GM23338 (cell line): ENCODE results near the gene CDKN3. TPM values are rescaled to one million over a fixed set of nuclear protein-coding genes. Genes with fewer than 3 reads are reported as not detected.
A peak's percentile ranks its signal among the peaks of the same experiment; 100 is the strongest.

Experiments
- ATAC-seq: fragments of 200-7000 bp; cut with Tn5 transposase; 3 replicates; pipeline ENCODE4 v1.9.1; 2020
- DNase-seq: peaks from one replicate; pipeline ENCODE4 v3.0.0-alpha.2; 2015; ENCODE audit warnings: low spot score
- H2AFZ ChIP-seq: fragments of 200-600 bp; sonication (generic); 2 replicates; pipeline ENCODE4 v1.8.0; 2016; ENCODE audit warnings: antibody characterized with exemption, mild to moderate bottlenecking, moderate library complexity
- H3F3A ChIP-seq: fragments of 200-600 bp; sonication (generic); replicated peaks from 2 replicates; pipeline ENCODE4 v1.8.0; 2017; ENCODE audit warnings: antibody characterized with exemption, mixed run types, low read depth
- H3K27ac ChIP-seq: fragments of 200-600 bp; sonication (generic); 2 replicates; pipeline ENCODE4 v1.6.1; 2016; ENCODE audit warnings: low read depth
- H3K27me3 ChIP-seq: fragments of 200-600 bp; sonication (generic); 2 replicates; pipeline ENCODE4 v1.8.0; 2016; ENCODE audit warnings: mild to moderate bottlenecking, mixed run types, moderate library complexity; ENCODE audit not compliant: insufficient read depth
- H3K36me3 ChIP-seq: fragments of 200-600 bp; sonication (generic); 2 replicates; pipeline ENCODE4 v1.8.0; 2016; ENCODE audit warnings: mild to moderate bottlenecking; ENCODE audit not compliant: insufficient read depth
- H3K4me1 ChIP-seq: fragments of 200-600 bp; sonication (generic); 2 replicates; pipeline ENCODE4 v1.8.0; 2016; ENCODE audit warnings: mild to moderate bottlenecking, moderate library complexity; ENCODE audit not compliant: insufficient read depth
- H3K4me2 ChIP-seq: fragments of 200-600 bp; sonication (generic); 2 replicates; pipeline ENCODE4 v1.7.1; 2017; ENCODE audit warnings: mixed run types
- H3K4me3 ChIP-seq: fragments of 200-600 bp; sonication (generic); 2 replicates; pipeline ENCODE4 v1.6.1; 2016; ENCODE audit warnings: mixed run types
- H3K79me2 ChIP-seq: fragments of 200-600 bp; sonication (generic); replicated peaks from 2 replicates; pipeline ENCODE4 v1.8.0; 2017; ENCODE audit warnings: mild to moderate bottlenecking; ENCODE audit not compliant: insufficient read depth
- H3K9me2 ChIP-seq: fragments of 200-600 bp; sonication (generic); 2 replicates; pipeline ENCODE4 v1.8.0; 2017; ENCODE audit not compliant: insufficient read depth
- H4K20me1 ChIP-seq: fragments of 200-600 bp; sonication (generic); replicated peaks from 2 replicates; pipeline ENCODE4 v1.8.0; 2017; ENCODE audit warnings: mild to moderate bottlenecking; ENCODE audit not compliant: insufficient read depth
- H3K27ac Mint-ChIP-seq: 2 replicates; pipeline ENCODE4 v1.8.0; 2020; ENCODE audit warnings: inconsistent platforms, mild to moderate bottlenecking, moderate library complexity, mixed read lengths
- H3K27me3 Mint-ChIP-seq: 3 replicates; pipeline ENCODE4 v1.8.0; 2022; ENCODE audit warnings: low read depth, mild to moderate bottlenecking, moderate library complexity, mixed read lengths, inconsistent platforms; ENCODE audit not compliant: insufficient read depth, poor library complexity
- H3K36me3 Mint-ChIP-seq: 3 replicates; pipeline ENCODE4 v1.8.0; 2021; ENCODE audit warnings: low read depth, mild to moderate bottlenecking, inconsistent platforms, moderate library complexity, mixed read lengths
- H3K4me1 Mint-ChIP-seq: 3 replicates; pipeline ENCODE4 v1.8.0; 2020; ENCODE audit warnings: mild to moderate bottlenecking, inconsistent platforms, mixed read lengths
- H3K4me3 Mint-ChIP-seq: 3 replicates; pipeline ENCODE4 v1.8.0; 2021; ENCODE audit warnings: moderate library complexity, mild to moderate bottlenecking, inconsistent platforms, mixed read lengths
- H3K9me3 Mint-ChIP-seq: 3 replicates; pipeline ENCODE4 v1.8.0; 2020; ENCODE audit warnings: moderate library complexity, mild to moderate bottlenecking, inconsistent platforms, mixed read lengths
- CREB1 ChIP-seq: fragments of 250-450 bp; sonication (Bioruptor Pico); IDR thresholded peaks from 2 replicates; pipeline ENCODE4 v1.5.0; 2020; ENCODE audit warnings: low read depth, mild to moderate bottlenecking, moderate library complexity
- CTCF ChIP-seq, 2 experiments: fragments of 200-600 bp in 1 of 2; sonication (generic) in 1 of 2; conservative IDR thresholded peaks; 2 replicates each; pipeline versions ENCODE4 v1.5.1 to v1.6.1; 2016 to 2017; ENCODE audit warnings: antibody characterized with exemption in 2 of 2, low read depth in 2 of 2, mild to moderate bottlenecking in 2 of 2, moderate library complexity in 1 of 2
- ETS1 ChIP-seq: IDR thresholded peaks from 2 replicates; pipeline ENCODE4 v1.6.1; 2016; ENCODE audit warnings: antibody characterized with exemption
- EZH2 ChIP-seq: fragments of 200-600 bp; sonication (generic); IDR thresholded peaks from one replicate; pipeline ENCODE4 v1.8.0; 2017; ENCODE audit warnings: antibody characterized with exemption, mild to moderate bottlenecking, low read depth; ENCODE audit not compliant: unreplicated experiment
- EZH2phosphoT487 ChIP-seq: fragments of 200-600 bp; sonication (generic); IDR thresholded peaks from one replicate; pipeline ENCODE4 v1.8.1; 2018; ENCODE audit warnings: antibody characterized with exemption; ENCODE audit not compliant: unreplicated experiment
- JUNB ChIP-seq: IDR thresholded peaks from one replicate; pipeline ENCODE4 v1.6.1; 2016; ENCODE audit warnings: antibody characterized with exemption; ENCODE audit not compliant: unreplicated experiment
- NANOG ChIP-seq: IDR thresholded peaks from 2 replicates; pipeline ENCODE4 v1.6.1; 2016; ENCODE audit warnings: antibody characterized with exemption, borderline replicate concordance
- POLR2AphosphoS5 ChIP-seq: IDR thresholded peaks from 2 replicates; pipeline ENCODE4 v1.6.1; 2016; ENCODE audit warnings: antibody characterized with exemption, low read depth
- STAT1 ChIP-seq: IDR thresholded peaks from one replicate; pipeline ENCODE4 v1.6.1; 2016; ENCODE audit warnings: antibody characterized with exemption; ENCODE audit not compliant: unreplicated experiment
- ZNF114 ChIP-seq: fragments of 250-450 bp; sonication (Bioruptor Pico); IDR thresholded peaks from 2 replicates; pipeline ENCODE4 v1.5.0; 2020; ENCODE audit warnings: mild to moderate bottlenecking, moderate library complexity
- ZNF331 ChIP-seq: fragments of 250-450 bp; sonication (Bioruptor Pico); IDR thresholded peaks from 2 replicates; pipeline ENCODE4 v1.5.0; 2020; ENCODE audit warnings: low read depth, mild to moderate bottlenecking, moderate library complexity
- polyA plus RNA-seq: library from polyadenylated mRNA; unstranded; fragments of >200 nt; fragmentation: Nextera tagmentation; extraction: Ambion mirVana; gene quantifications from 2 replicates; pipeline ENCODE4 v1.2.1, GENCODE V29; 2016
- total RNA-seq: library from RNA; depleted of rRNA; stranded (reverse); fragments of >200 nt; shearing (Covaris generic); gene quantifications from 2 replicates; pipeline ENCODE4 v1.2.3, GENCODE V29; 2014
- TF ChIP-seq, protein P1 (sequence below): fragments of 250-450 bp; sonication (Bioruptor Pico); IDR thresholded peaks from 2 replicates; pipeline ENCODE4 v1.5.0; 2020; ENCODE audit warnings: mild to moderate bottlenecking, moderate library complexity

Gene CDKN3
- total and polyA plus RNA-seq, 2 experiments from 2014 or later: 36.3 to 97.4 TPM

GRCh38 chr14:54444681-54445080 is 47.9 kb downstream of the CDKN3 start:
- Histone ChIP-seq H3K4me3 (no peak overlapping the region), H3K9me2 (no peaks in the 10 kb centered on the region), H3F3A (0 out of 2 replicates have a peak, but pooled peaks cover 4% of the 10 kb centered on the region), H3K36me3 (no peaks in the 10 kb centered on the region), H3K79me2 (peaks cover 10% of the 10 kb centered on the region), H3K27ac (no peak overlapping the region), H3K4me1 (peaks cover 4% of the 10 kb centered on the region; the same call in 1 of the 2 replicates), H3K27me3 (no peaks in the 10 kb centered on the region), H3K4me2 (no peak overlapping the region), H2AFZ (no peak overlapping the region; the same call in 1 of the 2 replicates), H4K20me1 (no peaks in the 10 kb centered on the region)
- no peaks in the 10 kb centered on the region for H3K9me3 Mint-ChIP-seq
- DNase-seq (no peak), ATAC-seq (no peak)
- H3K27me3 Mint-ChIP-seq: peaks cover 4% of the 10 kb centered on the region
- no peak for TF ChIP-seq ZNF114 (CRISPR knock-in tag)
- peaks cover 11% of the 10 kb centered on the region for H3K4me1 Mint-ChIP-seq
- H3K27ac Mint-ChIP-seq: no peak overlapping the region
- no peak overlapping the region for H3K4me3 Mint-ChIP-seq
- H3K36me3 Mint-ChIP-seq: peaks cover 5% of the 10 kb centered on the region; the same call in 2 of the 3 replicates

GRCh38 chr14:54446161-54446693 is 49.4 kb downstream of the CDKN3 start:
- H3K27me3 Mint-ChIP-seq: peaks cover 4% of the 10 kb centered on the region
- Histone ChIP-seq H3K36me3 (no peaks in the 10 kb centered on the region), H3K27me3 (no peaks in the 10 kb centered on the region), H3F3A (no peaks in the 10 kb centered on the region), H3K79me2 (no peaks in the 10 kb centered on the region), H3K27ac (no peak overlapping the region), H4K20me1 (no peaks in the 10 kb centered on the region), H3K4me1 (no peaks in the 10 kb centered on the region), H3K9me2 (0 out of 2 replicates have a peak, but pooled peaks cover 6% of the 10 kb centered on the region), H3K4me3 (no peak overlapping the region), H3K4me2 (no peak overlapping the region), H2AFZ (0 out of 2 replicates have a peak overlapping the region, but pooled peaks have one; percentile 14)
- no peak overlapping the region for H3K27ac Mint-ChIP-seq
- DNase-seq (no peak), ATAC-seq (no peak)
- no peaks in the 10 kb centered on the region for H3K9me3 Mint-ChIP-seq
- H3K36me3 Mint-ChIP-seq: no peaks in the 10 kb centered on the region
- H3K4me3 Mint-ChIP-seq: no peak overlapping the region
- peaks cover 8% of the 10 kb centered on the region for H3K4me1 Mint-ChIP-seq
- TF ChIP-seq CREB1 (no peak), EZH2phosphoT487 (no peak), ETS1 (no peak), NANOG (no peak), EZH2 (no peak), ZNF331 (CRISPR knock-in tag) (no peak), POLR2AphosphoS5 (no peak), STAT1 (no peak), ZNF114 (CRISPR knock-in tag) (no peak), JUNB (no peak), CTCF (conservative IDR thresholded peaks at IDR 0.05; ENCODE audit: low read depth in 2 of 2) (no peak)
- TF ChIP-seq, protein P1, sequence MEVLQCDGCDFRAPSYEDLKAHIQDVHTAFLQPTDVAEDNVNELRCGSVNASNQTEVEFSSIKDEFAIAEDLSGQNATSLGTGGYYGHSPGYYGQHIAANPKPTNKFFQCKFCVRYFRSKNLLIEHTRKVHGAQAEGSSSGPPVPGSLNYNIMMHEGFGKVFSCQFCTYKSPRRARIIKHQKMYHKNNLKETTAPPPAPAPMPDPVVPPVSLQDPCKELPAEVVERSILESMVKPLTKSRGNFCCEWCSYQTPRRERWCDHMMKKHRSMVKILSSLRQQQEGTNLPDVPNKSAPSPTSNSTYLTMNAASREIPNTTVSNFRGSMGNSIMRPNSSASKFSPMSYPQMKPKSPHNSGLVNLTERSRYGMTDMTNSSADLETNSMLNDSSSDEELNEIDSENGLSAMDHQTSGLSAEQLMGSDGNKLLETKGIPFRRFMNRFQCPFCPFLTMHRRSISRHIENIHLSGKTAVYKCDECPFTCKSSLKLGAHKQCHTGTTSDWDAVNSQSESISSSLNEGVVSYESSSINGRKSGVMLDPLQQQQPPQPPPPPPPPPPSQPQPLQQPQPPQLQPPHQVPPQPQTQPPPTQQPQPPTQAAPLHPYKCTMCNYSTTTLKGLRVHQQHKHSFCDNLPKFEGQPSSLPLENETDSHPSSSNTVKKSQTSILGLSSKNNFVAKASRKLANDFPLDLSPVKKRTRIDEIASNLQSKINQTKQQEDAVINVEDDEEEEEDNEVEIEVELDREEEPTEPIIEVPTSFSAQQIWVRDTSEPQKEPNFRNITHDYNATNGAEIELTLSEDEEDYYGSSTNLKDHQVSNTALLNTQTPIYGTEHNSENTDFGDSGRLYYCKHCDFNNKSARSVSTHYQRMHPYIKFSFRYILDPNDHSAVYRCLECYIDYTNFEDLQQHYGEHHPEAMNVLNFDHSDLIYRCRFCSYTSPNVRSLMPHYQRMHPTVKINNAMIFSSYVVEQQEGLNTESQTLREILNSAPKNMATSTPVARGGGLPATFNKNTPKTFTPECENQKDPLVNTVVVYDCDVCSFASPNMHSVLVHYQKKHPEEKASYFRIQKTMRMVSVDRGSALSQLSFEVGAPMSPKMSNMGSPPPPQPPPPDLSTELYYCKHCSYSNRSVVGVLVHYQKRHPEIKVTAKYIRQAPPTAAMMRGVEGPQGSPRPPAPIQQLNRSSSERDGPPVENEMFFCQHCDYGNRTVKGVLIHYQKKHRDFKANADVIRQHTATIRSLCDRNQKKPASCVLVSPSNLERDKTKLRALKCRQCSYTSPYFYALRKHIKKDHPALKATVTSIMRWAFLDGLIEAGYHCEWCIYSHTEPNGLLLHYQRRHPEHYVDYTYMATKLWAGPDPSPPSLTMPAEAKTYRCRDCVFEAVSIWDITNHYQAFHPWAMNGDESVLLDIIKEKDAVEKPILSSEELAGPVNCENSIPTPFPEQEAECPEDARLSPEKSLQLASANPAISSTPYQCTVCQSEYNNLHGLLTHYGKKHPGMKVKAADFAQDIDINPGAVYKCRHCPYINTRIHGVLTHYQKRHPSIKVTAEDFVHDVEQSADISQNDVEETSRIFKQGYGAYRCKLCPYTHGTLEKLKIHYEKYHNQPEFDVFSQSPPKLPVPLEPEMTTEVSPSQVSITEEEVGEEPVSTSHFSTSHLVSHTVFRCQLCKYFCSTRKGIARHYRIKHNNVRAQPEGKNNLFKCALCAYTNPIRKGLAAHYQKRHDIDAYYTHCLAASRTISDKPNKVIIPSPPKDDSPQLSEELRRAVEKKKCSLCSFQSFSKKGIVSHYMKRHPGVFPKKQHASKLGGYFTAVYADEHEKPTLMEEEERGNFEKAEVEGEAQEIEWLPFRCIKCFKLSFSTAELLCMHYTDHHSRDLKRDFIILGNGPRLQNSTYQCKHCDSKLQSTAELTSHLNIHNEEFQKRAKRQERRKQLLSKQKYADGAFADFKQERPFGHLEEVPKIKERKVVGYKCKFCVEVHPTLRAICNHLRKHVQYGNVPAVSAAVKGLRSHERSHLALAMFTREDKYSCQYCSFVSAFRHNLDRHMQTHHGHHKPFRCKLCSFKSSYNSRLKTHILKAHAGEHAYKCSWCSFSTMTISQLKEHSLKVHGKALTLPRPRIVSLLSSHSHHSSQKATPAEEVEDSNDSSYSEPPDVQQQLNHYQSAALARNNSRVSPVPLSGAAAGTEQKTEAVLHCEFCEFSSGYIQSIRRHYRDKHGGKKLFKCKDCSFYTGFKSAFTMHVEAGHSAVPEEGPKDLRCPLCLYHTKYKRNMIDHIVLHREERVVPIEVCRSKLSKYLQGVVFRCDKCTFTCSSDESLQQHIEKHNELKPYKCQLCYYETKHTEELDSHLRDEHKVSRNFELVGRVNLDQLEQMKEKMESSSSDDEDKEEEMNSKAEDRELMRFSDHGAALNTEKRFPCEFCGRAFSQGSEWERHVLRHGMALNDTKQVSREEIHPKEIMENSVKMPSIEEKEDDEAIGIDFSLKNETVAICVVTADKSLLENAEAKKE: no peak
